ENCODE results near the gene GLB1L.
"Not testable (repeated sequence)": the region's sequence is repeated elsewhere in the genome, so short reads cannot be mapped to it uniquely, and the experiment has no call there.

- TF ChIP-seq, protein P1, sequence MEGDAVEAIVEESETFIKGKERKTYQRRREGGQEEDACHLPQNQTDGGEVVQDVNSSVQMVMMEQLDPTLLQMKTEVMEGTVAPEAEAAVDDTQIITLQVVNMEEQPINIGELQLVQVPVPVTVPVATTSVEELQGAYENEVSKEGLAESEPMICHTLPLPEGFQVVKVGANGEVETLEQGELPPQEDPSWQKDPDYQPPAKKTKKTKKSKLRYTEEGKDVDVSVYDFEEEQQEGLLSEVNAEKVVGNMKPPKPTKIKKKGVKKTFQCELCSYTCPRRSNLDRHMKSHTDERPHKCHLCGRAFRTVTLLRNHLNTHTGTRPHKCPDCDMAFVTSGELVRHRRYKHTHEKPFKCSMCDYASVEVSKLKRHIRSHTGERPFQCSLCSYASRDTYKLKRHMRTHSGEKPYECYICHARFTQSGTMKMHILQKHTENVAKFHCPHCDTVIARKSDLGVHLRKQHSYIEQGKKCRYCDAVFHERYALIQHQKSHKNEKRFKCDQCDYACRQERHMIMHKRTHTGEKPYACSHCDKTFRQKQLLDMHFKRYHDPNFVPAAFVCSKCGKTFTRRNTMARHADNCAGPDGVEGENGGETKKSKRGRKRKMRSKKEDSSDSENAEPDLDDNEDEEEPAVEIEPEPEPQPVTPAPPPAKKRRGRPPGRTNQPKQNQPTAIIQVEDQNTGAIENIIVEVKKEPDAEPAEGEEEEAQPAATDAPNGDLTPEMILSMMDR (IDR thresholded peaks at IDR 0.05), result not testable (repeated sequence)
- not testable (repeated sequence) for TF ChIP-seq EP300 (IDR thresholded peaks at IDR 0.05; ENCODE audit: low read depth); POLR2AphosphoS5 (IDR thresholded peaks at IDR 0.05); POLR2A (IDR thresholded peaks at IDR 0.05)
Measured at GRCh38 chr2:219287116-219287440, 41.8 kb upstream of the GLB1L start.

Measured in transverse colon (tissue), 4 donors.